NCI-H526 (cell line): ENCODE results near the gene MC2R.

Experiments used
- DNase-seq, 2 experiments: peaks; one replicate each; lab custom pipeline; 2025; lab: John Stamatoyannopoulos, UW

Gene MC2R

DNA sequence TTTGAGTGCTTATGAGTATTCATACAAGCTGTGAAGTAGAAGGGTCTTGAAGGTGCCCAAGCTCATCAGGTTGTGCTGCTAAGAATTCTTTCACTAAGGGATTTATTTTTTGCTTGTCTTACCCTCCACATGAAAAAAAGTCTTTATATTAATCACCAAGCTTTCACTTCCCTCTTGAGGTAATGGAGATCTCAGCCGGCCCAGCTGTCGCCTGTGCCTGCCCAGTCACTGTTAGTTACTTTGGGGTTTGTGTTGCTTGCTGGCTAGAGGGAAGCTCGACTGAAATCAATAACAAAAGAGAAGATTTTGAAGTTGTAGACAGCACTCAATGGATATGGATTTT, 21.9 kb downstream of the MC2R start:
- DNase-seq, result no peak

- DNase-seq, result no peak
Observed at GRCh38 chr18:13892098-13892497, 23.2 kb downstream of the MC2R start.

DNA sequence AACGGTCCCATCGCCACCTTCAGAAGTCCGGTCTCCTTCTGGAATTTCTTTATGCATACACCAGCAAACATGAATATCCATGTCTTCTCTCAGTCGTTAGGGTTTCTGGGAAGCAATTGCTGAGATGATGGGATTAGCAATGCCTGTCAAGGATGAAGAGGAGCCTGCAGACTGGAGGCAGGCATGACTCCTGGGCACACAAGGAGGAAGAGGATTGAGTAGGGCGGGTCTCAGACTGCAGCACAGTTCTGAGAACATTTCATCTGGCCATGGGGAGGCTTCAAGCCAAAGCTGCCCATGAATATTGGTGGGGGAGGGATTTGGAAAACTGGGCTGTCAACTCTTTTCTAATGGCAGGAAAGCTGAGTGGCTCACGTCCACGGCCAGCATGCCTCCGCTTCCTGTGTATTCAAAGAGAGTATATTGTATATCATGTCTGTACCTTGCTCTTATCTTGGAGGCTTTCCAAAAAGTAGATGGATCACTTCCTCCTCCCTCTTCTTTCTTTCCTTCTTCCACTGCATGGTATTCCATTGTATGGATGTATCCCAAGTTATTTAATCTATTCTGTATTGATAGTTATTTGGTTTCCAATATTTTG, 24.5 kb downstream of the MC2R start:
- no peak for DNase-seq

GRCh38 chr18:13889671-13890070, 25.7 kb downstream of the MC2R start:
- DNase-seq, result no peak

DNA sequence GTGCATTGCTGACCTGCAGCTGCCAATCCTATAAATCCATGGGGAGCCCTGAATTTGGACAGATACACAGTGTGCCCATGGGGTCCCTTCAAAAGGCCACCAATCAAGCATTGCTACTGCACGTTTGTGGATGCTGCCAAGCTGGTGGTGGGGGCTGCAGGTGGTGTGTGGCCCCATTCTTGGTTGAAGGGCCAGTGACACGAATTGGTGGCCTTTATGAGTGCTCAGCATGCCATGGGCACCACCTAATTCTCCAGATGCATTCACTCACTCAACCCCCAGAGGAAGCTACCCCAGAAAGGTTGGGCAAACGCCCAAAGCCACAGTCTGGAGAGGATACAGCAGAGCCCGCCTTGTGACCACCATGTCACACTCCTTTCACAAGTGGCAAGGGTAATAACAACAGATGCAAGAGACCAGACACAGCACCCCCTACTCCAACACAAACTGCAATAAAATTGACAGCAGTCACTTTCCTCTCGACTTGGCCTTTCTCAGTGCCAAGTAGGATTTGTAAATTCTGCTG, 27.1 kb downstream of the MC2R start:
- no peak for DNase-seq

DNA sequence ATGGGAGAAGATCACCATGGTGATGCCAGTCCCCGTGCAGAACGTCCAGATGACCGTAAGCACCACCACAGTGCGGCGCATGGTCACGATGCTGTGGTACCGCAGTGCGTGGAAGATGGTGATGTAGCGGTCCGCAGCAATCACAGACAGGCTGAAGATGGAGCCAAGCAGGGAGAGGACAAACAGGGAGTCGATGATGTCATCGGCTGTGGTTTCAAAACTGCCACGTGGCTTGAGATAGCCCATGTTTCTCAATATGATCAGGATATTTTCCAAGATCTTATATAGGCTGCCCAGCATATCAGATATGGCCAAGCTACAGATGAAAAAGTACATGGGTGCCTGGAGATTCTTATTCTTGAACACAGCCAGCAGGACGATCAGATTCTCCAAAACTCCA, 30.3 kb downstream of the MC2R start:
- DNase-seq, result no peak

- no peak for DNase-seq
Observed at GRCh38 chr18:13879937-13880336, 35.4 kb downstream of the MC2R start.

GRCh38 chr18:13879492-13879891, 35.8 kb downstream of the MC2R start:
- DNase-seq, result no peak

DNA sequence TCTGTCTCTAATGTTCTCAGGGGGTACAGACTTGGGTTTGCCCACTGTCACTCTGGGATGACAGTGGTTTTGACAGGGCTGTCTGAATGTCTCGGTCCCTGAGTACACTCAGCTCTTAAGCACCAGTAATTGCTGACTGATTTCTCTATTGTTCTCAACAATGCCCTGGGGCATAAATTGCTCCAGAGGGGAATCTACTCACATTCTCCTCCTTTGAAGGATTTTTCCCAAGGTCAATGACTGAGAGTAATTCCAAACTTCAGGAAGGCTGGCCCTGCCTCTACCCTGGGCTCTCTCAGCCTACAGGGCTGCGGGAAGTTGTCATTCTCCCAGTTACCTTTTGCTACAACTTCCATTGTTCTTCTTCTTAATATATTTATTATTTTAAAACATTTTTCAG, 36.5 kb downstream of the MC2R start:
- DNase-seq, result no peak

GRCh38 chr18:13877157-13877556, 38.2 kb downstream of the MC2R start:
- no peak for DNase-seq

- DNase-seq, result no peak
Observed at GRCh38 chr18:13874558-13874957, 40.8 kb downstream of the MC2R start.

- no peak for DNase-seq
Observed at GRCh38 chr18:13872932-13873331, 42.4 kb downstream of the MC2R start.

GRCh38 chr18:13872373-13872772, 43.0 kb downstream of the MC2R start:
- no peak for DNase-seq

GRCh38 chr18:13871701-13872100, 43.6 kb downstream of the MC2R start:
- DNase-seq, result no peak

DNA sequence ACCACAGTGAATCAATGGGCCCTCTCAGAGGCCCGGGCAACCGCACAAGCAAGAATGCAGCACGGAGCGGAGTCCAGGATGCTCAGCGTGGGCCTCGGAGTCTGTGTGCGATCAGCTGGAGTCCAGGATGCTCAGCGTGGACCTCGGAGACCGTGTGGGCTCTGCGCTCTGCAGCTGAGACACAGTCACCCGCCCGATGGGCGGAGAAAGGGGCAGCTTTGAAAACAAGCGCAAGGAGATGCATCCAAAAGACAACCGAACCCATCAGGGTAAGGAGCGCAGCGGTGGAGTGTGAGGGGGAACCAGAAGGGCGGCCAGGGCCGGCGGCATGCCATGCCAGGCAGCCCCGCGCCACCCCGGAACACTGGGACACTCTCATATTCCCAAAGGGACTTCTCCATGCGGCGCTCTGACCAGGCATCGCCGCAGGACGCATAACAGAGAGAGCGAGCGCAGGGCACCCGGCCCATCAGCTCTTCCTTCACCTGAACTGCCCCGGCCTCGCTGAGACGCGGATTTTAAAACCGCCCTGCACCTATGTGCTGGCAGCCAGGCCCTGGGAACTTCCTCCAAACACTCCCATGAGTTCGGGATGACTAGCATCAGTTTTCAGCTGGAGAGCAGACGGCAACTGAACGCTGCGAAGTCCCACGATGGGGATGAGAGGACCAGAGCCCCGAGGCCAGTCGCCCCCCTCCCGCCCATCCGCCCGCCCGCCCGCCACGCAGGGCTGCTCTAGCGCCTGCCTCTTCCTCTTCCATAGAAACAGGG, 46.6 kb downstream of the MC2R start:
- peak in 1 of 2 experiments; percentile 16 for DNase-seq

DNA sequence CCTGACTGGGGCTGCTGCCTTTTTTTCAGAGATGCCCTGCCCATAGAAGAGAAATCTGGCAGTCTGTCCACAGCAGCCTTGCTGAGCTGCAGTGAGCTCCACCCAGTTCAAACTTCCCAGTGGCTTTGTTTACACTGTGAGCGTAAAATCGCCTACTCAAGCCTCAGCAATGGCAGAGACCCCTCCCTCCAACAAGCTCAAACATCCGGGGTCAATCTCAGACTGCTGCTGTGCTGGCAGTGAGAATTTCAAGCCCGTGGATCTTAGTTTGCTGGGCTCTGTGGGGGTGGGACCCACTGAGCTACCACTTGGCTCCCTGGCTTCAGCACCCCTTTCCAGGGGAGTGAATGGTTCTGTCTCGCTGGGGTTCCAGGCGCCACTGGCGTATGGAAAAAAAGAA, 52.4 kb downstream of the MC2R start:
- peak in 1 of 2 experiments; percentile 5 for DNase-seq

- no peak for DNase-seq
Observed at GRCh38 chr18:13849791-13850190, 65.5 kb downstream of the MC2R start.

GRCh38 chr18:13836559-13836958, 78.8 kb downstream of the MC2R start:
- DNase-seq, result no peak

- no peak for DNase-seq
Observed at GRCh38 chr18:13835202-13835601, 80.1 kb downstream of the MC2R start.

DNA sequence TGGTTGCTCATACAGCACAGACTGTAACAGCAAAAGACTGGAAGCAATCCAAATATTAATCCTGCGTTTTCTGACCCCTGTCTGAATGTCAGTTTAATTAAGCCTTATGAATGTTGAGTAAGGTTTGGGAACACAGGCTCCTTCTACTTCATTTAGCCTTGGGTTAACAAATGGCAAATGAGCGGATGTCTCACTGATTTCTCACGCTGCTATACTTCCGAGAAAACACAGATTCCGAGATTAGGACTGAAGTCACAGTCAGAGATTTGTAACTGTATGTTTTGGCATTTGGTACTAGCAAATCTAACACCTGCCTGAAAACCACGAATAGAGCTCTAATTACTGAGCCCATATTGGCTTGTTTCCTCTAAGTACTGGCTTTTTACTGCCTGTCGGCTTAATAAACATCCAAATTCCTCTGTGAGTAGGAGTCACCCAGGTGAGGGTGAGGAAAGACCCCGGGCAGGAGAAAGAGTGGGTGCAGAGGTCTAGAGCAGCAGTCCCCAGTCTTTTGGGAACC, 80.8 kb downstream of the MC2R start:
- DNase-seq, result no peak
